NCI-H524 treated with DMSO at 0.1 percent for 48 hours (cell line): ENCODE measurements around the gene IGFN1.
A peak's percentile ranks its signal among the peaks of the same experiment; 100 is the strongest.

Experiments used
- DNase-seq: peaks from one replicate; lab custom pipeline; 2025; lab: John Stamatoyannopoulos, UW

The IGFN1 gene

DNA sequence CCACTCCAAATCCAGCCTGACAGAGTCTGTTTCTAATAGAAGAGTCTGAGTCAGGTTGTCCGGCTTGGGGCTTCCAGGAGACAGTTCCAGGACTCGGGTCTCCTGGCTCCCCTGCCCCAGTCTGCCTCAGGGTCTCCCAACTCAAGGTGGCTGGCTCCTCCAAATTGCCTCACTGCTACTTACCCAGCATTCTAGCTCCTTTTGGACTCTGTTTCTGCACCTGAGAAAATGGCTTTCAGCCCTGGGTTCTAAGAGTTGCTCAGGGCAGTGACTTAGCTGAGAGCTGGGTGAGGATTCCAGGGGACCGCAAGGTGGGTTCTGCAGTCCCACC, 5.5 kb upstream of the IGFN1 start:
- DNase-seq = no peak

DNA sequence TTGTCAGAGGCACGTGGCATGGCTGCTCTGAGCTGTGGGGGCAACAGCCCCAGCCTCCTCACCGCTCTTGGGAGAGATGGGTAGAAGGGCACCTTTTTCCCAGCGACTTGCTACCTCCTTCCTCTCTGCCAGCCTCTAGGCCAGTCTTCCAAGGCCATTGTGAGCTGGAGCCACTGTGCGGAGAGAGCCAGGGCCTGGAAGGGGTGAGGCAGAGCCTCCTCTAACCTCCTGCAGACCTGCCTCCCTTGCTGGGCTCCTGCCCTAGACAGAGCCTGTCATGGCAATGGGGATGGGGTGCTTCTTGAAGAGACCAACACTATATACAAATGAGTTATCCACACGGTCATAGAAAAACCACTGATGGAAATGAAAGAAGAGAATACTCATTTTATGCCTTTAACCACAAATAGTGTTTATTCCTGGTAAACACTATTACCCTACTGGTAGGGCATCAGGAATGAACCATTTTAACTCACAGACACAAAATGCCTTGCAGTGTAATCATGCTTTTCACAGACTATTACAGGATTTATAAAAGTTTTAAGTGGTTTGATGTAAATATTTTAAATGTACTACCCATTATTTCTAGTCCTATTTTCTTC, 5.0 kb upstream of the IGFN1 start:
- DNase-seq = no peak

DNA sequence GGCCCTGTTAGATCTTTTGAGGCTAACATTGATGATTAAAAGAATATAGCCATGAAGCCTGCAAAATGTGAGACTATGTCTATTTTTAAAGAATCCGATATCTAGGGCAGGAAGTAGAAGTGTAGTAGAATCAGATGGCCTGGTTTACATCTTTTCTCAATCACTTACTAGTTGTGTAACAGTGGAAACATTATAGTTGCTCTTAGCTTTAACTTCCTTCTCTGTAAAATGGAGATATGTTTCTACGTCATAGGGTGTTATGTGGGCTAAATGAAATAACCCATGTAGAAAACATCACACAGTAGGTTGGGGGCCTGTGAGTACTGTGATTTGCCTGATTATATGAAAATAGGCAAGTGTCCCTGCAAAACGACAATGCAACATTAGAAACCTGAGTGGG, 4.4 kb upstream of the IGFN1 start:
- DNase-seq = no peak

DNA sequence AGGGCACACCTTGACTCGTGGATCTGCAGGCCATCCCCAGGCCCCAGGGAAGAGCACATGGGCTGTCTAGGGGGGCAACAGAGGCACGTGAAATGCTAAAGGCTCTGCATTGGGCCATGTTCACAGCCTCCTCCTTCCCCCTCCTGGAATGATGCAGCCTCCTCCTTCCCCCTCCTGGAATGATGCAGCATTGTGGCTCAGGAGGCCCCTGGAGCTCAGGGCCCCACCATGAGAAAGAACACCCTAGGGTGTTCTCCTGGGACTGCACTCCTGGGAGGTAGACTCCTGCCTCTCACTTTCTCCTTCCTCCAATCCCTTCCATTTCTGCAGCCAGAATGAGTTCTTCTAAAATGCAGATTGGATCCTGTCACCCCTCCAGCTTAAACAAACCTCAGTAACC, 1.5 kb upstream of the IGFN1 start:
- no peak for DNase-seq

DNA sequence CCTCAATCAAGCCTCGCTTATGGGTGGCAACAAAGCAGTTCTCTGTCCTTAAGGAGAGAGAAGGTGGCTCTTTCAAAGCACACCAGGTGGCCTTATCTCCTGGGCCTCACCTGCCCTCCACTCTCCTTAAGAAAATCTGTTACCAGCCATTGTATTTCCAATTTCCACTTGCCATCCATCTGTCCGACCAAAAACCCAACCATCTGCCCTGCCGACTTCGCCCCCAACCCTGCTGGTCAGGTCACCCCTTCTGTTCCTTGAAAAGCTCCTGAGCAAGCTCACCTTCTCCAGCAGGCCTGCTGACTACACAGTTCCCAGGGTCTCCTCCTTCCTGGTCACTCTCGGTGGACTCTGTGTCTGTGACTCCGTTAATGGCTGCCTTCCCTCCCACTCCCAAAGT, 619 bp upstream of the IGFN1 start:
- DNase-seq = peak; percentile 40

DNA sequence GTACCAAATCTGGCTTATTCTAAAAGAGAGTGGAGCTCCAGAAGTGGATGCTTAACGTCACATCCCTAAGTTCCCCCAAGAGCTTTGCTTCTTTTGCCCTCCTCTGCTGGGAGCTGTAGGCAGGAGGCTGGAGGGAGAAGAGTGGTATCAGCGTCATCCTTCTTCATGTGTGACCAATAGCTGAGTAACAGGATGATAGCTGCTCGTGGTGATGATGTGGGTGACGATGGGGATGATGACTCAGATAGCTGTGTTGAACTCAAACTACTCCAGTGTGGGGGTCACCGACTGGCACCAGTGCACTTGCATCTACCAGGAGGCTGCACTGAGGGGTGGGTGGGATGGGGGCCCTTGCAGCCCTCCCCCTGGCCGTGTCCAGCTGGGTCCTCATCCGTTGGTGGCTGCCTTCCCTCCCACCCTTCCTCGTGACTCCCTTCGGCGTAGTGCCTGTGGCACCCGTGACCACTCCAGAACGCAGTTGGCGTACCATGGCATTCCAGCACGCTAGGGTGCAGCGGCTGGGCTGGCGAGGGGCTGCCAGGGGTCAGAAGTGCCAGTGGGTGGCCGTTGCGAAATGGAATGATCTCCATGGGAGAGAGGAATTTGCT, 1.1 kb downstream of the IGFN1 start:
- no peak for DNase-seq

DNA sequence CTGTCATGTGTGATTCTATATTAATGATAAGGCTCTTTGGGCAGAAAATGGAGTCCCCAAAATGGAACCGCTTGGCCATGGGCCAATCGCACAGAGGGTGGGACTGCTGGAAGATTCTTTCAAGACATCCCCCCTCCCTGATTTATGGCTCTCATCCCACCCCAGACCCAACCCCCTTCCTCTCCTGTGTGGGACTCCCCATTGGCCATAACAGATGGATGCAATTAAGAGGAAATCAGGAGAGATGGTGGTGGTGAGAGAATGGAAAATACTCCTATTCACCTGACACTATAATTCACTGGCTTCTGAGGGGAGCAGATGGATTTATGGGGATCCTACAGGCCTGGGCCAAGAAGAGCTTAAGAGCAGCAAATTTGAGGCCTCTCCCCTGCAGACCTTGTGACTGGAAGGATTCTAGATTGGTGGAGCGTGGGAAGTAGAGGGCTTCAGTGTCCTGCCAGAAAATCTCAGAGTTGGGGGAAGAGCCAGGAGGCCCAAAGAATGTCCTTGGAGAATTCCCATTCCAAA, 1.7 kb downstream of the IGFN1 start:
- no peak for DNase-seq

DNA sequence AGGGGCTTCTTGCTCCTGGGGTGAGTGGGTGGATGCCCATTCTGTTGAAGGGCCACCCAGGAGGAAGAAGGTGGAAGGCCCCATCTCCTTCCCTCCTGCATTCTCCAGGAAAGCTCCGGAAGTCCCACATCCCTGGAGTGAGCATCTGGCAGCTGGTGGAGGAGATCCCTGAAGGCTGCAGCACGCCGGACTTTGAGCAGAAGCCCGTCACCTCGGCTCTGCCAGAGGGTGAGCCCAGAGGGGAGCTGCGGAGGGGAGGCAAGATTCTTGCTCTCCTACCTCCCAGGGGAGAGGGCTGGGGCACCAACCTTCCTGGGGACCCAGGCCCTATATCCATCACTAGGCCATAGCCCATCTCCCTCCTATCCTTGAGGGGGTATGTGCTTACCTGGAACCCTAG, 3.4 kb downstream of the IGFN1 start:
- DNase-seq = no peak

DNA sequence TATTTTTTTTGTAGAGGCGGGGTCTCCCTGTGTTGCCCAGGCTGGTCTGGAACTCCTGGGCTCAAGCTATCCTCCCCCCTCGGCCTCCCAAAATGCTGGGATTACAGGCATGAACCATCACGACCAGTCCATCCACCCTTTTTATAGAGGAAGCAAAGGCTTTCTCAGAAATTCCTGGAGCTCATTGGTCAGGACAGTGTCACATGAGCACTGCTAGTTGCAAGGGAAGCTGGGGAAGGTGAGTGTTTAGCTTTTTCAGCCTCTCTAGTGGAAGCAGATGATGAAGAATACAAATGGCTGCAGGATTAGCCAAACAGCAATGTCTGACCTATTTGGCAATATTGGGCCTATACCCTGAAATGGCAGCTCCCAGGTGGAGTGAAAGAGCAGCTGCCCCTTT, 8.0 kb downstream of the IGFN1 start:
- DNase-seq = no peak

DNA sequence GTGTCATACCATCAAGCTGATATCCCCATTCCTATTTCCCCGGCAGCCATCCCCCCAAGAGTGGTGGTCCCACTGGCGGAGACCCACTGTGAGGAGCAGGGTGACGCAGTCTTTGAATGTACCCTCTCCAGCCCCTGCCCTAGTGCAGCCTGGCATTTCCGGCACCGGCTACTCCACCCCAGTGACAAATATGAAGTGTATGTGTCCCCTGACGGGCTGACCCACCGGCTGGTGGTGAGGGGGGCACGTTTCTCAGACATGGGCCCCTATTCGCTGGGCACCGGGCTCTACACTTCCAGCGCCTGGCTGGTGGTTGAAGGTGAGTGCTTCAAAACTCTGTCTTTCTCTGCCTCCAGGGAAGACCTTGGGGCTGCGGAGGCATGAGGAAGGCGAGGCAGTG, 14.4 kb downstream of the IGFN1 start:
- no peak for DNase-seq

DNA sequence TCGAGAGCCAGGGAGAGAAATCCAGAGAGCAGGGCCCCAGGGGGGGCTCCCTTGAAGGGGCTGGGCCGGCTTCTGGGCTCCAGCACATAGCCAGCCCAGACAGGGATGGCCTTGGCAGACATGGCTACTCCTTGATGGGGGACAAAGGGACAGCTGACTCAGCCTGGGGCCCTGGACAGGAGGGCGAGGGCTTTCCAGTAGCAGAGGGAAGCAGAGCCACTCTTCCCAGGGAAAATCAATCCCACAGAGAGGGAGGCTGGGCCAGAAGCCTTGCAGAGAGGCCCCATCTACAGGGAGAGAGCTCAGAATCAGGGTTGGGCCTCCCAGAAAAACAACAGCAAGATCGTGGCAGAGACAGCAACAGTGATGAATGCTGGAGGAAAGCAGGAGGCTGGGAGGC, 15.6 kb downstream of the IGFN1 start:
- no peak for DNase-seq

DNA sequence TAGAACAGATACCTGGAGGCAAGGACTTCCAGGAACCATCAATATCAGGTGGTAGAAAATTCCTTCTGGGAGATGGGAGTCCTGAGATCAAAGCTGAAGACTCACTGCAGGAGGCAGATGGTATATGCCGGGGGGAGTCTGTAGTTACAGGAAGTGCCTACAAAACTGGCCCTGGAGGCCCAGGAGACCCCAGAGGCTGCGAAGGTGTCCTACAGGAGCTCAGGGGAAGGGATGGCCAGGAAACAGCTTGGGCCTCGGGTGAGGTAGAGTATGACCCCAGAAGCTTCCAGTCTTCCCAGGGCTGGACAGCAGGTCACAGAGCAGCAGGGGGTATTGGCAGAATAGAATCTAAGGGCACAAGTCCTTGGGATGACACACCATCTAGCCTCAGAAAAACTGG, 16.4 kb downstream of the IGFN1 start:
- no peak for DNase-seq

DNA sequence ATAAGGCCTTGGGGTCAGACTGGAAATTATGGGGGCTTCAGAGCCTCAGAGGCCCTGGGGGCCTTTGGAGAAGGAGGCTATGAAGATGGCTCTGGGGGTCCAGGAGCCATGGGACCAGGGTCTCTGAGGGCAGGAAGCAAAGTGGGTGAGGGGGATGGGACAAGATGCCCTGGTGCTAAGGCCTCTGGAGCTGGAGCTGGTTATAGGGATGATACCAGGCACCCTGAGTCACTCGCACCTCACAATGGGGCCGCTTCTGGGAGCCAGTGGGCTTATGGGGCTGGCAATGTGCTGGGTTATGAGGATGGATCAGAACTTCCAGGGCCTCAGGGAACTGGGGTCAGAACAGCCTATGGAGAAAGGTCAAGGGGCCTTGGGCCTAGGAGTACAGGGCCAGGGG, 17.6 kb downstream of the IGFN1 start:
- no peak for DNase-seq

DNA sequence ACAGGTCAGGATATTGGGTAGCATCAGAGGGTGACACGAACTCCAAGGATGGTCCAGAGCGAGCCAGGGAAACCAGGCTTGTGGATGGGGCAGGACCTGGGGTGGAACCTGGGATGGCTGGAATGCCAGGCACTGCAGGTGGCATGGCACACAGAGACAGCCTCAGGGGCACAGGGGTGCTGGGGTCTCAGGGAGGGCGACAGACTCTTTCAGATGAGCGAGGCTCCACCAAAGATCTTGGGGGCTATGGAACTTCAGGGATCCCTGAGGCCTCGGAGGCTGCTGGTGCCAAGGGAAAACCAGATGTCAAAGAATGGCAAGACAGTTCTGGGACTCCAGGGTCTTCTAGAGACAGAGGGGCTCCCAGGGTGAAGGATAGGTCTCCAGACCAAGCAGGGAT, 21.4 kb downstream of the IGFN1 start:
- DNase-seq = no peak

DNA sequence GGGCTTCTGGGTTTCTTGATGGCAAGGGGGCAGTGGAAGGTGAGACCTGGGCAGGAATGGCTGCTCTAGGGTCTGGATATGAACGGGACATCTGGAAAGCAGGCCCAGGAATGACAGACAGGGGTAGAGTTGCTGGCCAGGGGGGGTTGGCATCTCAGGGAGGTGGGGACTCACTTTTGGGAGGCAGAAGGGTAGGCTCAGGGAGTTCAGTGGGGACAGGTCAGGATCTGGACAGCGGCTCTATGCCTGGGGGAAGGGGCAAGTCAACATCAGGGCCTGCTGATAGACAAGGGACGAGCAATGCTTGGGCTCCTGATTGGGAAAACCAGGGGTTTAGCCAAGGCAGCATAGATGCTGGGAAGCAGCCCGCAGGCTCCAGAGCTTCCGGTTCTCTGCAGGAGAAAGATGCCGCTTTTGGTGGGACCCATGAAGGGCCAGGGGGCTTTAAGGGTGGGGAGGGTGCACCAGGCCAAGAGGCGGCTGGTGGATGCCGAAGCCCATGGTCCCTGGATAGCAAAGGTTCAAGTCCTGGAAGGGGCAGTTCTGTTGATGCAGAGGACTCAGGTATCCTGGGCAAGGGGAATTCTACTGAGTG, 21.9 kb downstream of the IGFN1 start:
- no peak for DNase-seq

DNA sequence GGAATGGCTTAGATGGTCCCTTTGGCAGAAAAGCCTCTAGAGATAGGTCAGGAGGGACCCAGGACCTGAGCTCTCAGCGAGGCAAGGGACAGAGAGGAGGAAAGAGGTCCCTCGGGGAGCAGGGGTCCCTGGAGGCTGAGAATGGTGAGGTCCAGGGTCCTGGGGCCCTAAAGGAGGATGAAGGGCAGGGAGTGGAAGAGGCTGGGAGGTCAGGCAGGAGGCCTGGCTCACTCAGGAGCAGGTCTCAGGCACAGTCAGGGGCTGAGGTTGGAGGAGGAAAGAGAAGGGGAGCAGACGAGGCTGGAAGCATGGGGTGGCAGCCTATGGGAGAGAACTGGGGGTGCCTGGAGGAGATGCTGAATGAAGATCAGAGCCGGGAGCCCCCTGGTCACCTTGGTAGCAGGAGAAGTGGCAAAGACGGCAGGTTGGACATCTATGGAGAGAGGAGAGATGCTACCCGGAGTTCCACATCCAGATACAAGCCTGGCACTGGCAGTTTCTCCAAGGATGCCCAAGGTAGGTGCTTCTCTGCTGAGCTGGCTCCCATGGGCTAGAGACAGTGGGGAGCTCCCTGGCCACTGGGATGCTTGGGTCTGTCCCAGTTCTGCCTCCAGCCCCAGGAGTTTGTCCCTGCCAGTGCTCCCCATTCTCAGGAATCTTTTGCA, 22.6 kb downstream of the IGFN1 start:
- DNase-seq = no peak

DNA sequence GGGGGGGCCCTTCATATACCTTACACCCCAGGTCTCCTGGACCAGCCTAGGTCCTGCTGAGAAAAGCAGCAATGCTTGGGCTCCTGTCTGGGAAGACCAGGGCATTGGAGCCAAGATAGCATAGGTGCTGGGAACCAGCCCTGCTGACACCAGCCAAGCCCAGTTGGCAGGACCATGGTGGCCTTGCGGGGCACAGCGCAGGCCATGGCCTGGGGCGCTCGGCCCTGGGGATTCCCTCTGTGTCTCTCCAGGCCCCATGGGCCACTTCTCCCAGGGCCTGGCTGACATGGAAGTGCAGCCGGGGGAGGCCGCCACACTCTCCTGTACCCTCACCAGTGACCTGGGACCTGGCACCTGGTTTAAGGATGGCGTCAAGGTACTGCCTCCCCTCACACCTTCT, 23.3 kb downstream of the IGFN1 start:
- DNase-seq = no peak

DNA sequence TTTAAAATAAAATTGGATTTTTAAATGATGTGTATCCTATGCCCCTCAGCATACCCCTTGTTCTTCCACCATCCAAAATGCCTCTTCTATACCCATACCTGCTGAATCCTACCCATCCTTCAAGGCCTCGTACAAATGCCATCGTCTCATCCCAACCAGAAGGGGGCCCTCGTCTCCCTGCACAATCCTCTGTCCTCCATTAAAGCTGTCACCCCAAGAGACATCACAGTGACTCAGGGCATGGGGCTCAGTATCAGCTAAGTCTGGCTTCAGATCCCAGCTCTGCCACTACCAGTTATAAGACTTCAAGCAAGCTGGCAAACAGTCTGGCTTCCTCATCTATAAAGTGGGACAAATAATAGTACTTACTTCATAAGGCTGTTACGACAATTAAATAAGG, 23.8 kb downstream of the IGFN1 start:
- no peak for DNase-seq

DNA sequence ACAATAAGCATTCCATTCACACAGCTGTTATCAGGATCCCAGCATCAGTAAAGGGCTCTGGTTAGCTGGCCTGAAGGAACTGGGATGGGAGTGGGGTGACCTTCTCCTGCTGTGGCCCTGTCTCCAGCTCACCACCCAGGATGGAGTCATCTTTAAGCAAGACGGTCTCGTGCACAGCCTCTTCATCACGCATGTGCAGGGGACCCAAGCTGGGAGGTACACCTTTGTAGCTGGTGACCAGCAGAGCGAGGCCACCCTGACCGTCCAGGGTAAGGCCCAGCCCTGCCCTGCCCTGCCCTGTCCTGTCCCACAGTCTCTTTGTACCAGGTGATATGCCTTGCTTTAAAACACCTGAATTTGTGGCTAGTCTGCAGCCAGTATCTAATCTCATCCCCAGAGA, 24.3 kb downstream of the IGFN1 start:
- no peak for DNase-seq

DNA sequence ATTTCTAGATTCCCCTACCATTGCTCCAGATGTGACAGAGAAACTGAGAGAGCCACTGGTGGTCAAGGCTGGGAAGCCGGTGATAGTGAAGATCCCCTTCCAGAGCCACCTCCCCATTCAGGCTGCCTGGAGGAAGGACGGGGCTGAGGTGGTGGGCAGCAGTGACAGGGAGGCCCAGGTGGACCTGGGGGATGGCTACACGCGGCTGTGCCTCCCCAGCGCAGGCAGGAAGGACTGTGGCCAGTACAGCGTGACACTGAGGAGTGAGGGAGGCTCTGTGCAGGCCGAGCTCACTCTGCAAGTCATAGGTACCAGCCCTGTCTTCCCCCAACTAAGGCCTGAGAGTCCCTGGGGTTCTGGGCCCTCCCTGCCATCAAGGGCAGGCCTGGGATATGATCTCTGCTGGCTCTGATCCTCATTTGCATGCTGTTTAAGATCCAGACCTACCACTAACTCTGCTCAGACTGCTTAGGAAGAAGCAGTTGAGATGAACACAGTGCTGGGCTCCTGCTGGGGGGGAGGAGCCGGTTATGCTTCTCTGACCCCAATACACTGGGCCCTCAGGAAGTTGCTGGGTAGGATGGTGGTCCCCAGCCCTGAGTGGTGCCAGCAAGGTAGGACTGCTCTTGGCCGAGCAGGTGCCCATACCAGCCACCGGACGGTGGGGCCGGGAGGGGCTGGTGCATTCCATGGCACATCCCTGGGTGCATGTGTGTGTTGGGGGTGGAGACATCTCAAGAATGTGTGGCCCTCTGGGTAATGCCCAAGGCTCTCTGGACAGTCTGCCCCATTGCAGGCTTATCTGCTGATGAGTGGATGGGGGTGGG, 25.1 kb downstream of the IGFN1 start:
- no peak for DNase-seq

DNA sequence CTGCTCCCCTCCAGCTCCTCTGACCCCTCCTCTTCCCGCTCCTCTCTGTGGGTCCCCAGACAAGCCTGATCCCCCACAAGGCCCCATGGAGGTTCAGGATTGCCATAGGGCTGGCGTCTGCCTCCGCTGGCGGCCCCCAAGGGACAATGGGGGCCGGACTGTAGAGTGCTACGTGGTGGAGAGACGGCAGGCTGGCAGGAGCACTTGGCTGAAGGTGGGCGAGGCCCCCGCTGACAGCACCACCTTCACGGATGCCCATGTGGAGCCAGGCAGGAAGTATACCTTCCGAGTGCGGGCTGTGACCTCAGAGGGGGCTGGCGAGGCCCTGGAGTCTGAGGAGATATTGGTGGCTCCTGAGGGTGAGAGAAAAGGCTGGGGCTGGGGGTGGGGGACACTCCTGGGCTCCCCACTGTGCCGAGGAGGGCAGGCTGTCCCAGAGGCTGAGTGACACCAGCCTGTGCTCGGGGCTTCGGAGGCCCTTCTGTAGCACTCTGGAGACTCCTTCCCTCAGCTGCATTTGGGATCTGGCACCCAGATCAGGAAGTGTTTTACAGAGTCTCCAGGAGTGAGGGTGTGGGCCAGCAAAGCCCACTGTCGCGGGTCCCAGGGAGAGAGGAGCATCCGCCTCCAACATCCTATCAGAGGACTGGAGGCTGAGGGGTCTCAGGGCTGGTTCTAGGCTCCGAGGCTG, 25.9 kb downstream of the IGFN1 start:
- DNase-seq = no peak

DNA sequence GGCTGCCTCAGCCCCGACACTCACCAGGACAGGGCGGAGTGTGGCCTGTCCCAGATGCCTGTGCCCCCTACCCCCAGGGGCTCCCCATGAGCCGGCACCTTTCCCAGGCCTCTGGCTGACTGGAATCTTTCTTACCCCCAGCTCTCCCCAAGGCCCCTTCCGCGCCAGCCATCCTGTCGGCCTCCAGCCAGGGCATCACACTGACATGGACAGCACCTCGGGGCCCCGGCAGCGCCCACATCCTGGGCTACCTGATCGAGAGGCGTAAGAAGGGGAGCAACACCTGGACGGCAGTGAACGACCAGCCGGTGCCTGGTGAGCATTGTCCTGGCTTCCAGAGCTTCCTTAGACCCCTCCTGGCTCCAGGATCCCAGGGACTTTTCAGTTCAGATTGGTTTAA, 26.5 kb downstream of the IGFN1 start:
- DNase-seq = no peak
